WTC11 (cell line): ENCODE measurements around the gene ADPRS.

Experiments
- CREB1 ChIP-seq: sonication (generic); formaldehyde crosslinking; IDR thresholded peaks from 2 replicates; pipeline ENCODE4 v1.8.0; 2023; ENCODE audit warnings: mild to moderate bottlenecking, missing genetic modification reagents
- JAZF1 ChIP-seq: fragments of 250-450 bp; sonication (Bioruptor Pico); IDR thresholded peaks from 2 replicates; pipeline ENCODE4 v1.9.0; 2021; ENCODE audit warnings: moderate library complexity, mild to moderate bottlenecking, inconsistent platforms
- SMAD4 ChIP-seq: sonication (generic); formaldehyde crosslinking; IDR thresholded peaks from 2 replicates; pipeline ENCODE4 v1.8.0; 2022; ENCODE audit warnings: mild to moderate bottlenecking, missing genetic modification reagents
- ZNF138 ChIP-seq: sonication (generic); formaldehyde crosslinking; conservative IDR thresholded peaks from 2 replicates; pipeline ENCODE4 v1.8.1; 2022; ENCODE audit warnings: mild to moderate bottlenecking, moderate library complexity, missing genetic modification reagents
- ZNF263 ChIP-seq: sonication (generic); formaldehyde crosslinking; IDR thresholded peaks from 2 replicates; pipeline ENCODE4 v1.8.1; 2022; ENCODE audit warnings: low read depth, mild to moderate bottlenecking, moderate library complexity, missing genetic modification reagents
- TF ChIP-seq, protein P1 (sequence below): fragments of 200-600 bp; IDR thresholded peaks from 2 replicates; pipeline ENCODE4 v1.8.0; 2022; ENCODE audit warnings: antibody characterized with exemption
- TF ChIP-seq, protein P2 (sequence below): sonication (generic); formaldehyde crosslinking; IDR thresholded peaks from 2 replicates; pipeline ENCODE4 v1.8.1; 2023; ENCODE audit warnings: mild to moderate bottlenecking, missing genetic modification reagents, moderate library complexity
- TF ChIP-seq, protein P3 (sequence below): sonication (generic); formaldehyde crosslinking; IDR thresholded peaks from 2 replicates; pipeline ENCODE4 v1.8.1; 2023; ENCODE audit warnings: mild to moderate bottlenecking, missing genetic modification reagents
- TF ChIP-seq, protein P4 (sequence below): sonication (generic); formaldehyde crosslinking; IDR thresholded peaks from 2 replicates; pipeline ENCODE4 v1.8.1; 2022; ENCODE audit warnings: low read depth, missing genetic modification reagents, borderline replicate concordance
- TF ChIP-seq, protein P5 (sequence below): sonication (generic); formaldehyde crosslinking; IDR thresholded peaks from 2 replicates; pipeline ENCODE4 v1.8.1; 2023; ENCODE audit warnings: mild to moderate bottlenecking, missing genetic modification reagents
- TF ChIP-seq, protein P6 (sequence below): fragments of 250-450 bp; sonication (Bioruptor Pico); conservative IDR thresholded peaks from 2 replicates; pipeline ENCODE4 v1.9.0; 2021; ENCODE audit warnings: mild to moderate bottlenecking

DNA sequence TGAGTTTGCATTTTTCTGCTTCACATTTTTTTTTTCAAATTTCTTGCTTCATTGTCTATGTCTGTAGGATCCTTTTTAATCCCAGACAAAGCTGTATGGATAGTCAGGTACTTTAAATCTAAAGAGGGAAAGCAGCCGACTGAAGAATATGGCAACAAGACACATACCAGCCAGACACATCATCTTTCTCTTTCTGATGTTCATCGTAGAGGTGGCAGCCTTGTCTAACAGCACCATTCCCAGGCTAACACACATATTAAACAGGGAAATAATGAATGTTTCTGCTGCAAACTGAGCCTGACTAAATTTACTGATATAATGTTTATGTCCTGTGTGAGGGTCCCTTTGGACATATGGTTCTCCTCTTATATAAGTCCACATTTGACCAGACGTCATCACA is 8.5 kb upstream of the ADPRS start:
- TF ChIP-seq, protein P1, sequence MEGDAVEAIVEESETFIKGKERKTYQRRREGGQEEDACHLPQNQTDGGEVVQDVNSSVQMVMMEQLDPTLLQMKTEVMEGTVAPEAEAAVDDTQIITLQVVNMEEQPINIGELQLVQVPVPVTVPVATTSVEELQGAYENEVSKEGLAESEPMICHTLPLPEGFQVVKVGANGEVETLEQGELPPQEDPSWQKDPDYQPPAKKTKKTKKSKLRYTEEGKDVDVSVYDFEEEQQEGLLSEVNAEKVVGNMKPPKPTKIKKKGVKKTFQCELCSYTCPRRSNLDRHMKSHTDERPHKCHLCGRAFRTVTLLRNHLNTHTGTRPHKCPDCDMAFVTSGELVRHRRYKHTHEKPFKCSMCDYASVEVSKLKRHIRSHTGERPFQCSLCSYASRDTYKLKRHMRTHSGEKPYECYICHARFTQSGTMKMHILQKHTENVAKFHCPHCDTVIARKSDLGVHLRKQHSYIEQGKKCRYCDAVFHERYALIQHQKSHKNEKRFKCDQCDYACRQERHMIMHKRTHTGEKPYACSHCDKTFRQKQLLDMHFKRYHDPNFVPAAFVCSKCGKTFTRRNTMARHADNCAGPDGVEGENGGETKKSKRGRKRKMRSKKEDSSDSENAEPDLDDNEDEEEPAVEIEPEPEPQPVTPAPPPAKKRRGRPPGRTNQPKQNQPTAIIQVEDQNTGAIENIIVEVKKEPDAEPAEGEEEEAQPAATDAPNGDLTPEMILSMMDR, result no peak
- TF ChIP-seq SMAD4 (no peak), ZNF138 (CRISPR knock-in tag) (no peak), CREB1 (CRISPR knock-in tag) (no peak), ZNF263 (CRISPR knock-in tag) (no peak), JAZF1 (CRISPR knock-in tag) (no peak)
- TF ChIP-seq, protein P2, sequence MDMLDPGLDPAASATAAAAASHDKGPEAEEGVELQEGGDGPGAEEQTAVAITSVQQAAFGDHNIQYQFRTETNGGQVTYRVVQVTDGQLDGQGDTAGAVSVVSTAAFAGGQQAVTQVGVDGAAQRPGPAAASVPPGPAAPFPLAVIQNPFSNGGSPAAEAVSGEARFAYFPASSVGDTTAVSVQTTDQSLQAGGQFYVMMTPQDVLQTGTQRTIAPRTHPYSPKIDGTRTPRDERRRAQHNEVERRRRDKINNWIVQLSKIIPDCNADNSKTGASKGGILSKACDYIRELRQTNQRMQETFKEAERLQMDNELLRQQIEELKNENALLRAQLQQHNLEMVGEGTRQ, result no peak
- TF ChIP-seq, protein P3, sequence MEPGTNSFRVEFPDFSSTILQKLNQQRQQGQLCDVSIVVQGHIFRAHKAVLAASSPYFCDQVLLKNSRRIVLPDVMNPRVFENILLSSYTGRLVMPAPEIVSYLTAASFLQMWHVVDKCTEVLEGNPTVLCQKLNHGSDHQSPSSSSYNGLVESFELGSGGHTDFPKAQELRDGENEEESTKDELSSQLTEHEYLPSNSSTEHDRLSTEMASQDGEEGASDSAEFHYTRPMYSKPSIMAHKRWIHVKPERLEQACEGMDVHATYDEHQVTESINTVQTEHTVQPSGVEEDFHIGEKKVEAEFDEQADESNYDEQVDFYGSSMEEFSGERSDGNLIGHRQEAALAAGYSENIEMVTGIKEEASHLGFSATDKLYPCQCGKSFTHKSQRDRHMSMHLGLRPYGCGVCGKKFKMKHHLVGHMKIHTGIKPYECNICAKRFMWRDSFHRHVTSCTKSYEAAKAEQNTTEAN (CRISPR knock-in tag), result no peak
- TF ChIP-seq, protein P4, sequence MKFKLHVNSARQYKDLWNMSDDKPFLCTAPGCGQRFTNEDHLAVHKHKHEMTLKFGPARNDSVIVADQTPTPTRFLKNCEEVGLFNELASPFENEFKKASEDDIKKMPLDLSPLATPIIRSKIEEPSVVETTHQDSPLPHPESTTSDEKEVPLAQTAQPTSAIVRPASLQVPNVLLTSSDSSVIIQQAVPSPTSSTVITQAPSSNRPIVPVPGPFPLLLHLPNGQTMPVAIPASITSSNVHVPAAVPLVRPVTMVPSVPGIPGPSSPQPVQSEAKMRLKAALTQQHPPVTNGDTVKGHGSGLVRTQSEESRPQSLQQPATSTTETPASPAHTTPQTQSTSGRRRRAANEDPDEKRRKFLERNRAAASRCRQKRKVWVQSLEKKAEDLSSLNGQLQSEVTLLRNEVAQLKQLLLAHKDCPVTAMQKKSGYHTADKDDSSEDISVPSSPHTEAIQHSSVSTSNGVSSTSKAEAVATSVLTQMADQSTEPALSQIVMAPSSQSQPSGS, result no peak
- TF ChIP-seq, protein P5, sequence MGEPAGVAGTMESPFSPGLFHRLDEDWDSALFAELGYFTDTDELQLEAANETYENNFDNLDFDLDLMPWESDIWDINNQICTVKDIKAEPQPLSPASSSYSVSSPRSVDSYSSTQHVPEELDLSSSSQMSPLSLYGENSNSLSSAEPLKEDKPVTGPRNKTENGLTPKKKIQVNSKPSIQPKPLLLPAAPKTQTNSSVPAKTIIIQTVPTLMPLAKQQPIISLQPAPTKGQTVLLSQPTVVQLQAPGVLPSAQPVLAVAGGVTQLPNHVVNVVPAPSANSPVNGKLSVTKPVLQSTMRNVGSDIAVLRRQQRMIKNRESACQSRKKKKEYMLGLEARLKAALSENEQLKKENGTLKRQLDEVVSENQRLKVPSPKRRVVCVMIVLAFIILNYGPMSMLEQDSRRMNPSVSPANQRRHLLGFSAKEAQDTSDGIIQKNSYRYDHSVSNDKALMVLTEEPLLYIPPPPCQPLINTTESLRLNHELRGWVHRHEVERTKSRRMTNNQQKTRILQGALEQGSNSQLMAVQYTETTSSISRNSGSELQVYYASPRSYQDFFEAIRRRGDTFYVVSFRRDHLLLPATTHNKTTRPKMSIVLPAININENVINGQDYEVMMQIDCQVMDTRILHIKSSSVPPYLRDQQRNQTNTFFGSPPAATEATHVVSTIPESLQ (CRISPR knock-in tag), result no peak
- TF ChIP-seq, protein P6, sequence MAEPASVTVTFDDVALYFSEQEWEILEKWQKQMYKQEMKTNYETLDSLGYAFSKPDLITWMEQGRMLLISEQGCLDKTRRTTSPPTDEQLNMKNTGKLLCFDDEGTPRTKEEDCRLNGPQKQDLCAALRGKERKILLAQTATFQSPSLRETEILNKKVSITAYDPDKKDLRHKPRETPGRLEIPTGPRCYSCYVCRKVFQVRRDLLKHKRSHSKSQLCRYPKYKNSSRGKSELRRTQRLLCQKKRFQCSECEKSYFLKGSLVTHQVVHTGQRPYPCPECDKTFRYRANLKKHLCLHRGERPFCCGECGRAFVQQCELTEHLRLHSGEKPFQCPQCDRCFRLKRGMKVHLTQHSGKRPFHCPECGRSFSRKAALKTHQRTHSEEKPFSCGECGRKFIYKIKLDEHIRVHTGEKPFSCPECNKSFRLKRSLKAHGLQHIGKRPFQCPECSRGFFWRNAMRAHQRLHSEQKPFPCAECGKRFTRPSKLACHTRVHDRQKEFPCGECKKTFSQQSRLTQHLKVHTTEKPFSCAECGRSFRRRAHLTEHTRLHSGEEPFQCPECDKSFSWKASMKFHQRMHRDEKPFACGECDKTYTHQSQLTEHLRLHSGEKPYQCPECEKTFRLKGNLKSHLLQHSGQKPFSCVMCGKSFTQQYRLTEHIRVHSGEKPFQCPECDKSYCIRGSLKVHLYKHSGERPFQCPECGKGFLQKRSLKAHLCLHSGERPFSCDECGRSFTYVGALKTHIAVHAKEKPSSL (CRISPR knock-in tag), result no peak
